ENCODE data around the gene CT47A7. TPM values are rescaled to one million over a fixed set of nuclear protein-coding genes. Genes with fewer than 3 reads are reported as not detected.
"Not testable (repeated sequence)": the region's sequence is repeated elsewhere in the genome, so short reads cannot be mapped to it uniquely, and the experiment has no call there.

The CT47A7 gene
- total RNA-seq: not detected

DNA sequence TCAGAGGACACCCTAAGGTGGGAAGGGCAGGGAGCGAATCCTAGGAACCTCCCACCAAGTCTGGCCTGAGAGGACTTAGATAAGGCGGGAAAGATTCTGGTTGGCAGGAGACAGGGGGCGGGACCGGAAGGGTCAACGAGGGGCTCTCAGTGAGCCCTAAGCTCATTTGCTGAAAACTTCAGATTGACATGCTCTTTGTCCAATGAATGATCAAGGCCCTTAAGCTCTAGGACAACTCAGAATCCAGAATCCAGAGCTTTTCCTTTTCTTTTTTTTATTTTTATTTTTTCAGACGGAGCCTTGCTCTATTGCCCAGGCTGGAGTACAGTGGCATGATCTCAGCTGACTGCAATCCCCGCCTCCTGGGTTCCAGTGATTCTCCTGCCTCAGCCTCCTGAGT is at the start of gene CT47A7:
TSS of gene CT47A7 (minus strand) at position 101 of the 400 bp plus-strand sequence. CDS start 255 bp downstream, outside the sequence.
- not testable (repeated sequence) for DNase-seq (ENCODE audit: low spot score)

DNA sequence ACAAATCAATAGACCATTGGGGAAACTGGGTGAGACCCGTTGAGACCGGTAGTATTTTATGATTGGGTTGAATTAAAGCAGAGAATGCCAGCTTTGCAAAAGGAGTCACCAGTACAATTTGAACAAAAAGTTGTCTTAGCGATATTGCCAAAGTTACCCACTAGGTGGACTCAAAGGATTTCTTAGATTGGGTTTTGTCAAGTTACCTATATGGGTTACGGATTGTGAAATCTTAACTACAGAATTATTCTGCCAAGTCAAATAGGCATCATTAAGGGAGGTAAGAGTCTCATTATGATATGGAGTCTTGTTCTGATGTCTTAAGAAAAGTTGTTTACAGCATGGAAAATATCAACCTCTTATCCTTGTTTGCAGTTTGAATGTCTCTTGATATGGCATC is 44.2 kb upstream of the CT47A7 start:
- DNase-seq (ENCODE audit: low spot score): no peak

DNA sequence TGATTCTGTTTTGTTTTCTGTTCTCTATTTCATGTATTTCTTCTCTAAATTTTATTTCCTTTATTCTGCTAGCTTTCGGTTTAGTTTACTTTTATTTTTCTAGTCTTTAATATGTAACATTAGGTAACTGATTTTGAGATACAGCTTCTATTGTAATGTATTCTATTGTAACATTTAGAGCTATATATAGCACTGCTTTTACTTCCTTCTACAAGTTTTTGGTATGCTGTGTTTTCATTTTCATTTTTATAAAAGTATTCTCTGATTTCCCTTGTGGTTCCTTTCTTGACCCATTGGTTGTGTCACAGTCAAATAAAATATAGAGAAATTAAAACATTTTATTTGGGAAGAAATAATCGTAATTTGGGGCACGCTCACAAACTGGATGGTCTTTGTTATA is 43.0 kb upstream of the CT47A7 start:
- no peak for DNase-seq (ENCODE audit: low spot score)

GRCh38 chrX:120985660-120986059 is 29.3 kb upstream of the CT47A7 start, which contains the start of gene CT47A1:
TSS of gene CT47A1 (minus strand) at chrX:120985760. CDS start at chrX:120985529, 231 bp downstream.
- not testable (repeated sequence) for DNase-seq (ENCODE audit: low spot score)

Other genes with a start within 250 kb of the CT47A7 start
- gene CT47B1, start 80.7 kb downstream of the CT47A7 start, total RNA-seq: not detected
- gene CT47A11, start 19.4 kb downstream of the CT47A7 start, total RNA-seq: not detected
- not detected for gene CT47A10, start 14.6 kb downstream of the CT47A7 start, total RNA-seq
- not detected for gene CT47A9, start 9.7 kb downstream of the CT47A7 start, total RNA-seq
- not detected for gene CT47A8, start 4.9 kb downstream of the CT47A7 start, total RNA-seq
- gene CT47A6, start 4.9 kb upstream of the CT47A7 start, total RNA-seq: not detected
- not detected for gene CT47A5, start 9.7 kb upstream of the CT47A7 start, total RNA-seq
- gene CT47A4, start 14.6 kb upstream of the CT47A7 start, total RNA-seq: not detected
- gene CT47A3, start 19.5 kb upstream of the CT47A7 start, total RNA-seq: not detected
- not detected for gene CT47A2, start 24.3 kb upstream of the CT47A7 start, total RNA-seq
- not detected for gene CT47A1, start 29.2 kb upstream of the CT47A7 start, total RNA-seq
- gene GLUD2, start 91.0 kb upstream of the CT47A7 start, total RNA-seq: 7.6 TPM